Inferior parietal cortex (tissue), 1 donor: Measurements from ENCODE around the gene SH3RF3.
"Not testable (repeated sequence)": the region's sequence is repeated elsewhere in the genome, so short reads cannot be mapped to it uniquely, and the experiment has no call there.

Experiments used
- DNase-seq: peaks from one replicate; pipeline ENCODE4 v3.0.0-alpha.2; 2016; ENCODE audit errors: extremely low spot score

The SH3RF3 gene

DNA sequence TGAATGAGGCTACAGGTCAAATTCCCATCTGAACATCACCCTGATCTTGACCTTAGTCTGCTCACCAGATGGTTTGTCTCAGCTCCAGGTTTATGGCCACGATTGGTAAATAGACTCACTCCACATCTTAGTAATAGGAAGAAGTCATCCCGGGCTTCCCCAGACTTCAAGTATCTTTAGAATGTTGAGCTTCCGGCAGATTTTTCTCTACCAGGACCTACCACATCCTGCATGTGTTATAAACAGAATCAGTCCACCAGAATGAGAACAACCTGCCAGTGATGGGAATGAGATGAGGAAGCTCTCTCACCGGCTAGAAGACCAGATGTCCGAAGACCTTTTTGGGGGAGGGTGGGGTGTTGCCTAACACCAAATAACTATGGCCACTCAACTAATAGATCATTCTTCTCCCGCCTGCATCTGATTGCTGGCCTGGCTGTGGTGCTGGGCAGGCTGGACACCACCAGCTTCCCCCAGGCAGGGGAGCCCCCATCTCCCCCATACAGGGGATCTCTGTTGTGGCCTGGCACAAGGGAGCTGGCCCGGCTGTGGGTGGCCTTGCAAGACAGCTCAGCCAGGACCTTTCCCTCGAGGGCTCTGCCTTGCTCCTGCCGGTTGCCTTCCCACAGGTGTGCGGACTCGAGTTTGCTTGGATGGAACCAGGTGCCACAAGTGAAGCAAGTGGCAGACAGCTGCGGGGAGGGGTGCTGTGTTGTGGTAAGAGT is 88.5 kb downstream of the SH3RF3 start:
- no peak for DNase-seq

DNA sequence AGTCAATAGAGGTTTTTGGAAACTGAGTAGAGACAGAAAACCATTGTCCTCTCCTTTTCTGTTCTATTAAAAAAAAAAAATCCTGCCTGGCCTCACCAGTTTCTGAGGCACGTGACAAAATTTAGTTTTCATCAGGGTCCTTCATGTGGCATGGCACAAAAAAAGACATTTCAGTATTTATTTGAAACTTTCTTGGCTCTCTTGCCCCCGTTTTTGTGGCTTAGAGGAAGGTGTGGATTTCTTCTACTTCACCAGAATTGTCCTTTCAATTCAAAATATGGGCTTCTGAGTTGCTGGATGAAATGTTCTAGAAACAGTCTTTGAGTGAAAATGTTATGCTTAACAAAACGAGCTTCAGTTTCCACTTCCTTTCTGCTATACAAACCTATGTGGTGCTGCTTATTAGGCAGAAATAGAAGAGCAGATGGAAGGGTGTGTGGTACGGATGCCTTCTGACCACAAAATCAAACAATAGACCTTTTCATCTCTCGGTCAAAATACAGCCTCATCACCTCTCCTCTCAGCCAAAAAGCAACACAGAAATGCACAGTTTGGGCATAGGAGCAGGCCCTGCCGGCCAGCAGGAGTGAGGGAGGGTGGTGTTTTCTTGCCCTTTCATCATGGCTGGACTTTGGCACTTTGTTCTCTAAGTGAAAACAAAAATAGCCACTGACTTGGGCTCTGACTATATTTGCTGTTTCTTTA is 89.2 kb downstream of the SH3RF3 start:
- no peak for DNase-seq

DNA sequence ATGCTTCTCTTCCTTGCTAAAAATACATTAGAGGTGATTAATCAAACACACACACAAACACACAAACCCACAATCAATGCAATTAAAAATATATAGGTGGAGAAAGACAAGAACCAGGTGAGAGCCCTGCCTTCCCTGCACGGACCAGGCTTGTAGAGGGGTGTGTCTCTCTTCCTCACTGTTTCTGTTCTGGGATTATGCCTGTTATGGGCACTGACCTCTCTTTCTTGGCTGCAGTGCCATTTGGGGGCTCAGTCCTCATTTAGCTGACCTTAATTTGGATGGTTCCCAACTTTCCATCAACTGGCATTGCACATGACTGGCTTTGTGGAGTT is 89.8 kb downstream of the SH3RF3 start:
- DNase-seq: no peak

- DNase-seq: no peak
These were observed 91.9 kb downstream of the SH3RF3 start for GRCh38 chr2:109220860-109221259.

DNA sequence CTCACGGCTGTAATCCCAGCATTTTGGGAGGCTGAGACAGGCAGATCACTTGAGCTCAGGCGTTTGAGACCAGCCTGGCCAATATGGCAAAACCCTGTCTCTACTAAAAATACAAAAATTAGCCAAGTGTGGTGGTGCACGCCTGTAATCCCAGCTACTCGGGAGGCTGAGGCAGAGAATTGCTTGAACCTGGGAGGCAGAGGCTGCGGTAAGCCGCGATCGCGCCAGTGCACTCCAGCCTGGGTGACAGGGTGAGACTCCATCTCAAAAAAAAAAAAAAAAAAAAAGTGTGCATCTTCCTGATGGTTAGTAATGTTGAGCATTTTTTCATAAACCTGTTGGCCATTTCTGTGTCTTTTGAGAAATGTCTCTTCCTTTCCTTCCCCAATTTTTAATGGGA is 92.3 kb downstream of the SH3RF3 start:
- not testable (repeated sequence) for DNase-seq

- no peak for DNase-seq
These were observed 93.4 kb downstream of the SH3RF3 start for GRCh38 chr2:109222422-109222821.

GRCh38 chr2:109222825-109223471 is 93.9 kb downstream of the SH3RF3 start:
- DNase-seq: no peak

DNA sequence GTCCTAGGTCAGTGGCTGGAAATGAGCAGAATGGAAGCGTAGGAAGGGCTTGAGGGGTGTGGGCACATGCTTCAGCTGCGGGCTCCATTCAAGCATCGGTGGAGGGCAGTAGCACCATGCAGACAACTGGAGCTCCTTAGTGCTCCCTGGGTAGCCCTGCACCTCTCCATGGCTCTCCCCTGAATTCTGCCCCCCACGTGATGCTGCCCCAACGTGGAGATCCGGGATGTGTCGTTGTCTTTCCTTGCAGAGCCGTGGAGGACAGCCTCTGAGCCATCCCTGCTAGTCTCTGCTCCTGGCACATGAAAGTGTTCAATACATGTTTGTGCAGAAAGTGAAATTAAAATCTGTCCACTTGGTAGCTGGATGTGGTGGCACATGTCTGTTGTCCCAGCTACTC is 94.5 kb downstream of the SH3RF3 start:
- no peak for DNase-seq

DNA sequence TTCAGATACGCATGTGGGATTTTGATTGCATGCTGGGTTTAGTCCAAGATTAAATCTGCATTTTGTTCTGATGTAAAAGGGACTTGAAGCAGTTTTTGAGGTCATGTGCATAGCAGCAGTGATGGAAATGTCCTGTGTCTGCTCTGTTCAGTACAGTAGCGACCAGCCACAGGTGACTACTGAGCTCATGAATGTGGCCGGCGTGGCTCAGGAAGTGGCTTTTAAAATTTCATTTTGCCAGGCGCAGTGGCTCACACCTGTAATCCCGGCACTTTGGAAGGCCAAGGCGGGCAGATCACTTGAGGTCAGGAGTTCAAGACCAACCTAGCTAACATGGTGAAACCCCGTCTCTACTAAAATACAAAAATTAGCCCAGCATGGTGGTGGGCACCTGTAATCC is 95.3 kb downstream of the SH3RF3 start:
- DNase-seq: not testable (repeated sequence)

- no peak for DNase-seq
These were observed 96.3 kb downstream of the SH3RF3 start for GRCh38 chr2:109225170-109225782.

DNA sequence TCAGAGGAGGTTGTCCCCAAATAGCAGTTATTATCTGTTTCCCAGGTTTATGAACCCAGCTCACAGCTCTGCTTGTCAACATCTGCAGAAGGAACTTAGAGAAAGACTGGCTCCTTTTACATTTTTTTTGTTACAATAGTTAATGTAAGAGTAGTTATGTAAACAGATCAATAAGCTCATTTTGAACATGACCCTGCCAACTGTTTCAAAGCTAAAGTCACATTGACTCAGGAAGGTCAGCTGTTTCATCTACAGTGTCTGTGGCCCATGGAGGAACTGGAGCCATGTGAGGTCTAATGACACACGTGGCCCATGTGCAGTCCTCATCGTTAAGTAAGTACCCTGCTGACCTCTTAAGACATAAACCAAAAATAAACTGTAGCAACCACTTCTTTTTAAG is 97.1 kb downstream of the SH3RF3 start:
- DNase-seq: no peak

GRCh38 chr2:109226622-109227021 is 97.6 kb downstream of the SH3RF3 start:
- DNase-seq: no peak

DNA sequence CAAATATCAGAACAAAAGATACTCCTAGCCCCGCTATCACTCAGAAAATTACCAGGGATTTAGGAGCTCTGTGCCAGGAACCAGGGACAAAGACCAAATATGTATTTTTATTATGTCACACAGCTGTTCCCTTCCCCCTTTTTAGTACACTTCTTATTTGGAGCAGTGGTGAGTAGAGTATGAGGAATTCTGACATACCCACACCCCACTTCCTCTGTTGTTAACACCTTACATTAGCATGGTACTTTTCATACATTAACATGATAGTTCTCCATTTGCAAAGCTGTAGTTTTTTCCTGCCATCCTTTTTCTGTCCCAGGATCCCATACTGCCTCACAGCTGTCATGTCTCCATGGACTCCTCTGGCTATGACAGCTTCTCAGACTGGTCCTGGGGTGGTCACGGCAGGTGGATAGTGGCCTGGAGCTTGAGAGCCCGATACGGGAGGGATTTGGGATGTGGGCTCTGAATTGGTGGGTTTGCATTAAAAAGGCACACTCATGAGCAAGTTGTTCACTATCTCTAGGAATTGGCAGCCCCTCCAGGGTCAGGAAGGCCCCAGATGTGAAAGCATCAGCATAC is 100.2 kb downstream of the SH3RF3 start:
- no peak for DNase-seq

- no peak for DNase-seq
These were observed 102.0 kb downstream of the SH3RF3 start for GRCh38 chr2:109230941-109231420.

- no peak for DNase-seq
These were observed 102.4 kb downstream of the SH3RF3 start for GRCh38 chr2:109231428-109231827.

DNA sequence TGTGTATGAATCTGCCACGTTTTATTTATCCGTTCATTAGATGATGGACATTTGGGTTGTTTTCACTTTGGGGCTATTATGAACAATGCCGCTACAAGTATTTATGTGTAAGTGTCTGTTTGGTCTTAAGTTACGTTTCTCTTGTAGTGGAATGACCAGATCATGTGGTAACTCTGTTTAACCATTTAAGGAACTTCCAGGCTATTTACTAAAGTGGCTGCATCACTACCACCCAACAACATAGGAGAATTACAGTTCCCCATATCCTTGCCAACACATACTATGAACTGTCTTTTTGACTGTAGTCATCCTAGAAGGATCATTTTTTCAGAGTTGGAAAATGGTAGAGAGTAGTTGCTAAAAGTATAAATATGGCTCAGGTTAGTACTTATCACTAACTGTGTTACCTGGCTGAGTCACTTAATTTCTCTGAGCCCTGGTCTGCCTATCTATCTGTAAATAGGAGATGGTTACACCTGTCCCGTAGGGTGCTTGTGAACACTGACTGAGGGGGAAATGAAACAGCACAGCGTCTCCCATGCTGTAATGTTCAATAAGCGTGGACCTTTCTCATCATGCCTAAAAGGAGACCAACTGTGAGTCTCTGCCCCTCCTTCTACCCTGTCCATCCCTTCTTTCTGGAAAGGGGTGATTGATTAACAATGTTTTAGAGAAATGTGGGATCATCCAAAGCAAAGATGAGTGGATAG is 103.1 kb downstream of the SH3RF3 start:
- DNase-seq: no peak

- no peak for DNase-seq
These were observed 103.9 kb downstream of the SH3RF3 start for GRCh38 chr2:109232909-109233308.

GRCh38 chr2:109233643-109234042 is 104.6 kb downstream of the SH3RF3 start:
- no peak for DNase-seq

DNA sequence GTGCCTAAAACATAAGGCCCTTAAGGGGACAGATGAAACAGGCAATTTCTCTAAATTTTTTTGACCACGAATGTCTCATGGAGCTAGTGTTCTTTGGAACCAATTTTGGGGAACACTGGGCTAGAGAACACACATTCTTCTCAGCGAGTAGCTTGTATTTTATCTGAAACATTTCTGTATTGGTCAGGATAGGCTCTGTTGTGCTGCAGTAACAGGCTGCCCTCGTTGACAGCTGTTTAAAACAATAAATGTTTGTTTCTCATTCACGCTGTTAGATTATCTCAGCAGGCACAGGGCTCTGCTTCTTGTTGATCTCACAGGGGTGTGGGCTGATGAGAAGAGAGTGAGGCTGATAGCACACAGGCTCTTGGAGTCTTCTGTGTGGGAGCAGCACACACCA is 105.3 kb downstream of the SH3RF3 start:
- DNase-seq: no peak

DNA sequence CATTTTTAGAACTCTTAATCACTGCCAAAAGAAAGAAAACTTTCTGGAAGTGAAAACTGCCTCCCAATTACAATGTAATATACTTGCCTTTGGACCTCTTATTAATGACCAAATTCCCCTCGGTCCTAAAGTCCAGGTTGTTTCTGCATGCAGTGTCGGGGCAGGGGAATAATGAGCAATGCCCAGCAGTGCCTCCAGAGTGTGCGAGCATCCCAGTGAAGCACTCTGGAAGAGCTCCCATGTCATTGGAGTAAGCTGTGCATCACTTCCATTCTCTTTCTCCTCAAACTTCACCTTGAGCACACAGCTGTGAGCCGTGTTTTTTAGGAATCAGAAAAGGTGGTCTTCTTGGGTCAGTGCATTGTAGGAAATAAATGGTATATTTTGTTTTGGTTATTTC is 107.1 kb downstream of the SH3RF3 start:
- no peak for DNase-seq

DNA sequence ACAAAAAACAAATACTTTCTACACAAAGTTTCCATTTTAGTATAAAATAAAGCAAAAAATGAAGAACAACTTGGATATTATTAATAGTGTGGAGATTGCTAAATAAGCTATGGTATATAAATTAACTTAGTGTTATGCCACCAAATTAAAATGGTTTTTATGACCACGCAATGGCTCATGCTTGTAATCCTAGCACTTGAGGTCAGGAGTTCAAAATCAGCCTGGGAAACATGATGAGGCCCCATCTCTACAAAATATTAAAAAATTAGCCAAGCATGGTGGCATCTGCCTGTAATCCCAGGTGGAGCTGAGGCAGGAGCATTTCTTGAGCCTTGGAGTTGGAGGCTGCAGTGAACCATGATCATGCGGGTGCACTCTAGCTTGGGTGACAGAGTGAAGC is 108.8 kb downstream of the SH3RF3 start:
- DNase-seq: no peak

GRCh38 chr2:109238580-109238979 is 109.6 kb downstream of the SH3RF3 start:
- no peak for DNase-seq
